SH-SY5Y (cell line): ENCODE measurements around the gene NCF2.

Experiments used
- GATA2 ChIP-seq: IDR thresholded peaks from 2 replicates; pipeline ENCODE4 v1.6.1; 2011; ENCODE audit warnings: mild to moderate bottlenecking, low read depth, low read length
- GATA3 ChIP-seq: IDR thresholded peaks from 2 replicates; pipeline ENCODE4 v1.6.1; 2011; ENCODE audit warnings: low read depth, mild to moderate bottlenecking, low read length, moderate library complexity

GRCh38 chr1:183544598-183545297 is 45.5 kb downstream of the NCF2 start:
- TF ChIP-seq GATA3 (no peak), GATA2 (no peak)
